ENCODE data around the gene ACAD11.
"Not testable (repeated sequence)": the region's sequence is repeated elsewhere in the genome, so short reads cannot be mapped to it uniquely, and the experiment has no call there.

ACAD11 gene

DNA sequence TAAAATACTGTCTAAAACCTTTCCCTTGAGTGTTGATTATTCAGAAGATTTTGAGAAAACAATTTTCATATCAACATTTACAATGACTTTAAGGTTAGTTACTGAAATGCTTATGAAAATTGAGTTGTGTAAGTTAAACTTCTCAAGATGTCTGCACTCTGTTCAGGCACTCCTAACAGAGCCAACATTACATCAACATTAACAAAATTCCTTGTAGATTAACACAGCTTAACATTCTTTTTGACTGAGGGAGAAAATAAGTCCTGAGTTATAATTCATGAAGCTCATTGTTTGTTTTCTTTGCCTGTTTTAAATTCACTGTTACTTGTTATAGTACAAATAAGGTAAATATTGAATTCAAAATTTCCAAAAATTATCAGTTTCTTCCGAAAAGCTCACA is 53.5 kb downstream of the ACAD11 start:
- H3K9me3 ChIP-seq (ENCODE audit: control insufficient read depth, low read length), result peaks cover 2% of the 10 kb centered on the region
- no peak overlapping the region for H4K8ac ChIP-seq (ENCODE audit: low read length)
- no peaks in the 10 kb centered on the region for H3K27me3 ChIP-seq (ENCODE audit: control insufficient read depth in 1 of 2, insufficient read depth in 1 of 2, low read length in 2 of 2)
- no peak overlapping the region for H3K4ac ChIP-seq (ENCODE audit: low read depth in 1 of 2, low read length in 2 of 2)
- H2AFZ ChIP-seq (ENCODE audit: low read depth, low read length), result no peak overlapping the region
- H2BK12ac ChIP-seq (ENCODE audit: low read length in 2 of 2), result no peak overlapping the region
- peaks cover 4 to 24% of the 10 kb centered on the region in 2 experiments for H3K36me3 ChIP-seq (ENCODE audit: control insufficient read depth in 1 of 2, insufficient read depth in 2 of 2, low read depth in 1 of 2, low read length in 2 of 2)
- no peak overlapping the region for H2BK120ac ChIP-seq (ENCODE audit: low read depth, low read length)
- H3K4me1 ChIP-seq (ENCODE audit: control insufficient read depth, insufficient read depth, low read depth, low read length), result peaks cover 2% of the 10 kb centered on the region
- H3K14ac ChIP-seq (ENCODE audit: low read length in 2 of 2), result no peak overlapping the region
- H2BK15ac ChIP-seq (ENCODE audit: low read depth, poor library complexity, severe bottlenecking), result no peak overlapping the region
- no peak overlapping the region for H3K4me2 ChIP-seq (ENCODE audit: low read length, poor library complexity, severe bottlenecking)
- H3K9ac ChIP-seq (ENCODE audit: low read length), result peak overlapping the region; percentile 54
- H2BK5ac ChIP-seq (ENCODE audit: low read depth, low read length, poor library complexity, severe bottlenecking), result no peak overlapping the region
- no peak overlapping the region for H3K4me3 ChIP-seq (ENCODE audit: insufficient read depth in 1 of 2, low read depth in 1 of 2, low read length in 2 of 2)
- H4K91ac ChIP-seq (ENCODE audit: low read length), result no peak overlapping the region
- 63% methylated on average over 1 of the region's 1 CpG for WGBS
- no peak overlapping the region for H3K18ac ChIP-seq (ENCODE audit: low read depth in 1 of 2, low read length in 2 of 2)
- DNase-seq, result peak; percentile 41
- no peak overlapping the region for H2AK5ac ChIP-seq (ENCODE audit: low read length, severe bottlenecking)
- H3K79me1 ChIP-seq (replicated peaks; ENCODE audit: low read length, poor library complexity, severe bottlenecking), result peaks cover 1% of the 10 kb centered on the region
- no peak overlapping the region for H3K27ac ChIP-seq (ENCODE audit: low read length, poor library complexity, severe bottlenecking)
- no peak overlapping the region for H3K23ac ChIP-seq (ENCODE audit: low read length in 2 of 2)

- DNase-seq, result peak; percentile 24
- peak overlapping the region in 1 of 2 experiments; percentile 43 for H3K18ac ChIP-seq (ENCODE audit: low read depth in 1 of 2, low read length in 2 of 2)
- peak overlapping the region; percentile 19 for H2BK120ac ChIP-seq (ENCODE audit: low read depth, low read length)
- peaks cover 2% of the 10 kb centered on the region for H3K9me3 ChIP-seq (ENCODE audit: control insufficient read depth, low read length)
- no peak overlapping the region for H4K8ac ChIP-seq (ENCODE audit: low read length)
- peaks cover 4 to 26% of the 10 kb centered on the region in 2 experiments for H3K36me3 ChIP-seq (ENCODE audit: control insufficient read depth in 1 of 2, insufficient read depth in 2 of 2, low read depth in 1 of 2, low read length in 2 of 2)
- H3K27me3 ChIP-seq (ENCODE audit: control insufficient read depth in 1 of 2, insufficient read depth in 1 of 2, low read length in 2 of 2), result no peaks in the 10 kb centered on the region
- H3K23ac ChIP-seq (ENCODE audit: low read length in 2 of 2), result no peak overlapping the region
- peaks cover 2% of the 10 kb centered on the region for H3K4me1 ChIP-seq (ENCODE audit: control insufficient read depth, insufficient read depth, low read depth, low read length)
- no peak overlapping the region for H2AFZ ChIP-seq (ENCODE audit: low read depth, low read length)
- no peak overlapping the region for H3K4me3 ChIP-seq (ENCODE audit: insufficient read depth in 1 of 2, low read depth in 1 of 2, low read length in 2 of 2)
- H3K4me2 ChIP-seq (ENCODE audit: low read length, poor library complexity, severe bottlenecking), result no peak overlapping the region
- no peak overlapping the region for H3K4ac ChIP-seq (ENCODE audit: low read depth in 1 of 2, low read length in 2 of 2)
- H3K14ac ChIP-seq (ENCODE audit: low read length in 2 of 2), result peak overlapping the region in 1 of 2 experiments; percentile 36
- no peak overlapping the region for H2BK12ac ChIP-seq (ENCODE audit: low read length in 2 of 2)
- H4K91ac ChIP-seq (ENCODE audit: low read length), result no peak overlapping the region
- H3K9ac ChIP-seq (ENCODE audit: low read length), result peak overlapping the region; percentile 54
- WGBS, result 77% methylated on average over 2 of the region's 2 CpGs
- no peak overlapping the region for H2BK15ac ChIP-seq (ENCODE audit: low read depth, poor library complexity, severe bottlenecking)
- peak overlapping the region; percentile 20 for H3K27ac ChIP-seq (ENCODE audit: low read length, poor library complexity, severe bottlenecking)
- peaks cover 1% of the 10 kb centered on the region for H3K79me1 ChIP-seq (replicated peaks; ENCODE audit: low read length, poor library complexity, severe bottlenecking)
- H2AK5ac ChIP-seq (ENCODE audit: low read length, severe bottlenecking), result no peak overlapping the region
- H2BK5ac ChIP-seq (ENCODE audit: low read depth, low read length, poor library complexity, severe bottlenecking), result no peak overlapping the region
These were observed 54.2 kb downstream of the ACAD11 start for GRCh38 chr3:132605374-132605792.

- no CpG with 5 or more reads among the region's 1 CpG for WGBS
- H3K9ac ChIP-seq (ENCODE audit: low read length), result not testable (repeated sequence)
- peaks cover 0 to 38% of the 10 kb centered on the region in 2 experiments for H3K36me3 ChIP-seq (ENCODE audit: control insufficient read depth in 1 of 2, insufficient read depth in 2 of 2, low read depth in 1 of 2, low read length in 2 of 2)
These were observed 59.0 kb downstream of the ACAD11 start for GRCh38 chr3:132600614-132601013.

GRCh38 chr3:132598181-132598580 is 61.4 kb downstream of the ACAD11 start:
- H2BK12ac ChIP-seq (ENCODE audit: low read length in 2 of 2), result no peak overlapping the region
- no peak overlapping the region for H2BK5ac ChIP-seq (ENCODE audit: low read depth, low read length, poor library complexity, severe bottlenecking)
- no peaks in the 10 kb centered on the region for H3K27me3 ChIP-seq (ENCODE audit: control insufficient read depth in 1 of 2, insufficient read depth in 1 of 2, low read length in 2 of 2)
- H3K79me1 ChIP-seq (replicated peaks; ENCODE audit: low read length, poor library complexity, severe bottlenecking), result peaks cover 2% of the 10 kb centered on the region
- no peak overlapping the region for H3K27ac ChIP-seq (ENCODE audit: low read length, poor library complexity, severe bottlenecking)
- H3K4ac ChIP-seq (ENCODE audit: low read depth in 1 of 2, low read length in 2 of 2), result no peak overlapping the region
- no peak overlapping the region for H3K23ac ChIP-seq (ENCODE audit: low read length in 2 of 2)
- H3K4me3 ChIP-seq (ENCODE audit: insufficient read depth in 1 of 2, low read depth in 1 of 2, low read length in 2 of 2), result peak overlapping the region in 1 of 2 experiments; percentile 82
- H3K36me3 ChIP-seq (ENCODE audit: control insufficient read depth in 1 of 2, insufficient read depth in 2 of 2, low read depth in 1 of 2, low read length in 2 of 2), result peaks cover 0 to 26% of the 10 kb centered on the region in 2 experiments
- no peak overlapping the region for H3K18ac ChIP-seq (ENCODE audit: low read depth in 1 of 2, low read length in 2 of 2)
- H2BK15ac ChIP-seq (ENCODE audit: low read depth, poor library complexity, severe bottlenecking), result no peak overlapping the region
- H4K8ac ChIP-seq (ENCODE audit: low read length), result no peak overlapping the region
- no peaks in the 10 kb centered on the region for H3K9me3 ChIP-seq (ENCODE audit: control insufficient read depth, low read length)
- no peak for DNase-seq
- no peak overlapping the region for H4K91ac ChIP-seq (ENCODE audit: low read length)
- H3K9ac ChIP-seq (ENCODE audit: low read length), result peak overlapping the region; percentile 98
- no peak overlapping the region for H2AK5ac ChIP-seq (ENCODE audit: low read length, severe bottlenecking)
- H2AFZ ChIP-seq (ENCODE audit: low read depth, low read length), result no peak overlapping the region
- whole genome bisulfite sequencing, result over 99% methylated on average over 2 of the region's 3 CpGs
- no peak overlapping the region for H3K4me2 ChIP-seq (ENCODE audit: low read length, poor library complexity, severe bottlenecking)
- H3K14ac ChIP-seq (ENCODE audit: low read length in 2 of 2), result no peak overlapping the region
- H2BK120ac ChIP-seq (ENCODE audit: low read depth, low read length), result no peak overlapping the region
- no peaks in the 10 kb centered on the region for H3K4me1 ChIP-seq (ENCODE audit: control insufficient read depth, insufficient read depth, low read depth, low read length)

More at GRCh38 chr3:132600614-132601013, 59.0 kb downstream of the ACAD11 start:
- H2BK5ac ChIP-seq (ENCODE audit: low read depth, low read length, poor library complexity, severe bottlenecking); H3K18ac ChIP-seq (ENCODE audit: low read depth in 1 of 2, low read length in 2 of 2); H3K9me3 ChIP-seq (ENCODE audit: control insufficient read depth, low read length); H3K27me3 ChIP-seq (ENCODE audit: control insufficient read depth in 1 of 2, insufficient read depth in 1 of 2, low read length in 2 of 2); H2BK120ac ChIP-seq (ENCODE audit: low read depth, low read length); H3K27ac ChIP-seq (ENCODE audit: low read length, poor library complexity, severe bottlenecking); H4K8ac ChIP-seq (ENCODE audit: low read length); H4K91ac ChIP-seq (ENCODE audit: low read length); H3K4me3 ChIP-seq (ENCODE audit: insufficient read depth in 1 of 2, low read depth in 1 of 2, low read length in 2 of 2); H2AFZ ChIP-seq (ENCODE audit: low read depth, low read length); H2BK12ac ChIP-seq (ENCODE audit: low read length in 2 of 2); H2BK15ac ChIP-seq (ENCODE audit: low read depth, poor library complexity, severe bottlenecking); H3K4me1 ChIP-seq (ENCODE audit: control insufficient read depth, insufficient read depth, low read depth, low read length); H3K14ac ChIP-seq (ENCODE audit: low read length in 2 of 2); H3K23ac ChIP-seq (ENCODE audit: low read length in 2 of 2); H3K4ac ChIP-seq (ENCODE audit: low read depth in 1 of 2, low read length in 2 of 2); H3K79me1 ChIP-seq (replicated peaks; ENCODE audit: low read length, poor library complexity, severe bottlenecking); DNase-seq; H2AK5ac ChIP-seq (ENCODE audit: low read length, severe bottlenecking); H3K4me2 ChIP-seq (ENCODE audit: low read length, poor library complexity, severe bottlenecking): not testable (repeated sequence)

Data from mesenchymal stem cell (in vitro differentiated cells and primary cell).